Measurements from ENCODE around the gene DIPK1C.

The DIPK1C gene

GRCh38 chr18:74488864-74489263 lies 31.8 kb upstream of the DIPK1C start:
- DNase-seq (ENCODE audit: low read depth, low spot score): no peak
- no peak overlapping the region for H3K4me3 ChIP-seq (ENCODE audit: low read length)

DNA sequence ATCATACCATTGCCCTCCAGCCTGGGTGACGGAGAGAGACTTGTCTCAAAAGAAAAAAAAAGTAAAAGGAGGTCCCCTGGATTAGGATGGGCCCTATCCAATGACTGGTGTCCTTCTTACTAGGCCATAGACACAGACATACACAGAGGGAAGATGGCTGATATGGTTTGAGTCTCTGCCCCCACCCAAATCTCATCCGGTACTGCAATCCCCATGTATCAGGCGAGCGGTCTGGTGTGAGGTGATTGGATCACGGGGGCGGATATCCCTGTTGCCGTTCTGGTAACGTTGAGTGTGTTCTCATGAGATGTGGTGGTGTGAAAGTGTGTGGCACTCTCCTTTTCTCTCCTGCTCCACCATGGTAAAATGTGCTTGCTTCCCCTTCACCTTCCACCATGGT lies 31.2 kb upstream of the DIPK1C start:
- H3K4me3 ChIP-seq (ENCODE audit: low read length): no peak overlapping the region
- no peak for DNase-seq (ENCODE audit: low read depth, low spot score)

DNA sequence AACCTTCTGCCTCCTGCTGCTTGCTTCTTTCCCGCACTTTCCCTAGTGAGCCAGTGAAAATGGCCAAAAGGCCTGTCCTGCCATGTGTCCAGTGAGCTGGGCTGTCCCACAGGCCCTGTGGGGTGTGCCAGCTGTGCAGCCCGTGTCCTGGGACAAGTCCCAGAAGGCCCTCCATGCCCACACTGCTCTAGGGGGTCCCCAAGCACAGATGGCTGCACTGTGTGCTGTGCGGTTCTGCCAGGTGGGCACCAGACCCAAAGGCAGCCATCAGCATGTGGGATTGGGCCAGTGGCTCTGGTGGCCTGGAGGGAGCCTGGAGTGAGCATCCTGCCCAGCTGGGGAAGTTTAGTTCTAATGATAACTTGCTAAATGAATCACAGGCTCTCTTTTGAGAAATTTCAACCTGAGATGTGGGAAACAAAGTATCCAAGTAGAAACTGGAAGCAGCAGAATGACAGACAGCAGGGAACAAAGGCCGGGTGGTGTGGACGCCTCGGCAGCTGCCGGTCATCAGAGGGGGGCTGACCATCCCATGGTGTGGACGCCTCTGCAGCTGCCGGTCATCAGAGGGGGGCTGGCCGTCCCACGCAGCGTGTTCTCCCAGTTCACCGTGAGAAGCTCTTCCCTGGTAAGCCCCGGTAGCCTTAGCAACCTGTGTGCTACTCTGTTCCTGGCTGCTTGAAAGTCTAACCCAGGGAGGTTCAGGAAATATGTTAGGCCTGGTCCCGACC lies 29.2 kb upstream of the DIPK1C start:
- no peak overlapping the region for H3K4me3 ChIP-seq (ENCODE audit: low read length)

GRCh38 chr18:74482697-74483096 lies 25.6 kb upstream of the DIPK1C start:
- H3K4me3 ChIP-seq (ENCODE audit: low read length): no peak overlapping the region
- no peak for DNase-seq (ENCODE audit: low read depth, low spot score)

More for the DNA sequence above, 29.2 kb upstream of the DIPK1C start:
- no peak for DNase-seq (ENCODE audit: low read depth, low spot score)

DNA sequence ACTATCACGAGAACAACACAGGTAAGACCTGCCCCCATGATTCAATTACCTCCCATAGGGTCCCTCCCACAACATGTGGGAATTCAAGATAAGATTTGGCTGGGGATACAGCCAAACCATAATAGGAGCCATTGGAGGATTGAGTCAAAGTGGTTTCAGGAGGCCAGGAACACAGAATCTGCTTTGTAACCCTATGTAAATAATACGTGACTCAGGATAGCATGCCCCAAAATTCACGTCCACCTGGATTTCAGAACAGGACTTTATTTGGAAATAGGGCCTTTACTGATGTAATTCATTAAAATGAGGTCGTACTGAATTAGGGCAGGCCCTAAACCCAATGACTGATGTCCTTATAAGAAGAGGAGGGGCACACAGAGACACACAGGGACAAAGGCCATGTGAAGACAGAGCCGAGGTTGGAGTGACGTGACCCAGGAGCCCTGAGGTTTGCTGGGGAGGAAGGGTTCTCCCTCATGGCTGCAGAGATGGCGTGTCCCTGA lies 23.1 kb upstream of the DIPK1C start:
- no peak overlapping the region for H3K4me3 ChIP-seq (ENCODE audit: low read length)
- no peak for DNase-seq (ENCODE audit: low read depth, low spot score)

DNA sequence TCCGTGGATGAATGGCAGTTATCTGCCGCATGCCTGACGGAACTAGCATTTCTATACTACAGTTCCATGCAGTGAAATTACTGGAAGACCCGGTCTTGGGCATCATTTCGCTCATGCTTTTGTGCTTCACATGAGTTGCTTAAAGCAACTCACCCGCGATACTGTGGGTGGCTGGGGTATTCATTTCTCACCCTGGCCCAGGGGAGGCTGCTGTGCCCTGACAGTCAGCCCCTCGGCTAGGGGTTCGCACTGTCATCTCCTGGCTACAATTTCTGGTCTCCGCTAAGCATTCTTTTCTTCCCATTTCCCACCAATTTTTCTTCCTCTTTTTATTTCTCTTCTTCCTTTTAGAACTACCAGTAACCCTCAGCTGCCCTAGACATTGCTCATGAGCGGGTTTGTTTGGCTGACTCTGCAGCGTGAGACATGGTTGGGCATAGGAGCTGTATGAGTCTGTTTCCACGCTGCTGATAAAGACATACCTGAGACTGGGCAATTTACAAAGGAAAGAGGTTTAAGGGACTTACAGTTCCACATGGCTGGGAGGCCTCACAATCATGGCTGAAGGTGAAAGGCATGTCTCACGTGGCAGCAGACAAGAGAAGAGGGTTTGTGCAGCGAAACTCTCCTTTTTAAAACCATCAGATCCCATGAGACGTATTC lies 22.5 kb upstream of the DIPK1C start:
- H3K4me3 ChIP-seq (ENCODE audit: low read length): no peak overlapping the region
- DNase-seq (ENCODE audit: low read depth, low spot score): no peak

GRCh38 chr18:74478880-74479279 lies 21.8 kb upstream of the DIPK1C start:
- no peak for DNase-seq (ENCODE audit: low read depth, low spot score)
- H3K4me3 ChIP-seq (ENCODE audit: low read length): no peak overlapping the region

DNA sequence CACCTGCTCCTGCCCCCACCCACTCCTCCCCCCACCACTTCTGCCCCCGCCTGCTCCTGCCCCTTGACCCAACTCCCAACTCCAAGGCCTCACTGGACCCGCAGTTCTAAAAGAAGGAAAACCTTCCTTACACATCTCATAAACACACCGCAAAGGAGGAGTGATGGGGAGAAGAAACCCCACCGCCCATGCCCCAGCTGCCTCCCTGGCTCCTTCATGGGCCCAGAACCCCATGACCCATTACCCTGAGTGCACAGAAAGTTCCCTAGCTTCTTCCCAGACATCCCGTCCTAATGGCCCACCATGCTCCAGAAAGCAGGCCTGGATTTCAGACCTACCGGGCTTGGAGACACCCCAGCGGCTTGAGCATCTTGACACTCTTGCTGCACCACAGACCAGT lies 21.2 kb upstream of the DIPK1C start:
- no peak overlapping the region for H3K4me3 ChIP-seq (ENCODE audit: low read length)
- no peak for DNase-seq (ENCODE audit: low read depth, low spot score)

- DNase-seq (ENCODE audit: low read depth, low spot score): no peak
- H3K4me3 ChIP-seq (ENCODE audit: low read length): no peak overlapping the region
Measured at GRCh38 chr18:74477771-74478170, 20.7 kb upstream of the DIPK1C start.

DNA sequence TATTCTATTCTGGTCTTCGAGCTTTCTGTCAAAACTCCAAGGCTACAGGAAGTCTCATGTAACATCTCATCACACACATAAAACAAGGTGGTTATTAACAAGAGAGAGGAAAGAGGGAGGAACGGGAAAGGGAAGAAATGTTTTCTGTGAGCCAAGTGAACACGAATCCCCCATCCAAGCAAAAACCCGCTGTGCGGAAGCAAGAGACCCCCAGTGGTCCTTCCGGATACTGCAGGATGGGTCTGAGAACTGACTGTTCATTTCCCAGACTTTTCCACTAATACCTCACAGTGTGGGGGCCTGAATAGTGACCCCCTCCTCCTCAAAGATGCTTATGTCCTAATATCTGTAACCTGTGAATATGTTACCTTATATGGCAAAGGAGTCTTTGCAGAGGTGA lies 19.0 kb upstream of the DIPK1C start:
- no peak overlapping the region for H3K4me3 ChIP-seq (ENCODE audit: low read length)
- no peak for DNase-seq (ENCODE audit: low read depth, low spot score)

- DNase-seq (ENCODE audit: low read depth, low spot score): no peak
- H3K4me3 ChIP-seq (ENCODE audit: low read length): no peak overlapping the region
Measured at GRCh38 chr18:74473976-74474640, 17.0 kb upstream of the DIPK1C start.

DNA sequence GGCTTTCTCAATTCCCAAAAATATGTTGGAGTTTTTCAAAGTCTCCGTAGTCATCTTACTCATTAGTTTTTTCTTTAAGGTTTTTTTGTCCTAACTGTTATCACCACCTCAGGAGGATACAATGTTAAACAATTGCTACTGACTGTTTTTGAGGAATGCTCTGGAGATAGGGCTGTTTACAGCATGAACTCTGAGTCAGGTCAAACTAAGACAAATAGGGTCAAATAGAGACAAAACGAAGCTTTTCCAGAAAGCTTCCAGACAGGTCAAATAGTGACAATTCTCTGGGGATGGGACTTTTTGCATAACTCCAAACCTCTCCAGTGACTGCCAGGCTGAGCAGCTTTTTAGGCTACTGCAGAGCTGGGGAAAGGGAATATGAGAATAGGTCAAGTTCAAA lies 15.2 kb upstream of the DIPK1C start:
- no peak for DNase-seq (ENCODE audit: low read depth, low spot score)
- no peak overlapping the region for H3K4me3 ChIP-seq (ENCODE audit: low read length)

DNA sequence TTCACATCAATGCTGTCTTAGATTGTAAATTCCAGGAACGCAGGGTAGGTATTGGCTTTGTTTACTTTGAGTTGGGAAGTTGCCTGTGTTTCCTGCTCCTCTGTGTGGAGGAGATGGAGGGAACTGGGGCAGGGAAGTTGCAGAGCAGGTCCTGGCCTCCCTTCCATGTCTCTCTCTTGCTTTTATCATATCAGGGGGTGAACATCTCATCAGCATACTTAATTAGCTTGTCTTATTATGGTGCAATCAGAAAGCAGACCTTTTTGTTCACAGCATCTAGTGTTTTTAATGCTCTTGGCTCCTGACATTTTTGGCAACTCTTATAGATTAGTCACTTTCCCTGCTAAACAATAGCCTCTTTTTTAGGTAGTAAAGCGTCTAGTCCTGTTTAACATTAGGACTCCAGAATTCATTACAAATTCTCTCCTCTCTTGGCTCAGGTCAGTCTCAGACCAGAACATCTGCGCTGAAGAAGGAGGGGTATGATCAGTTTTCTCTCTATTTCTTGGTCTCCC lies 11.5 kb upstream of the DIPK1C start:
- no peak for DNase-seq (ENCODE audit: low read depth, low spot score)
- no peak overlapping the region for H3K4me3 ChIP-seq (ENCODE audit: low read length)

GRCh38 chr18:74465775-74466174 lies 8.7 kb upstream of the DIPK1C start:
- H3K4me3 ChIP-seq (ENCODE audit: low read length): no peak overlapping the region
- no peak for DNase-seq (ENCODE audit: low read depth, low spot score)

DNA sequence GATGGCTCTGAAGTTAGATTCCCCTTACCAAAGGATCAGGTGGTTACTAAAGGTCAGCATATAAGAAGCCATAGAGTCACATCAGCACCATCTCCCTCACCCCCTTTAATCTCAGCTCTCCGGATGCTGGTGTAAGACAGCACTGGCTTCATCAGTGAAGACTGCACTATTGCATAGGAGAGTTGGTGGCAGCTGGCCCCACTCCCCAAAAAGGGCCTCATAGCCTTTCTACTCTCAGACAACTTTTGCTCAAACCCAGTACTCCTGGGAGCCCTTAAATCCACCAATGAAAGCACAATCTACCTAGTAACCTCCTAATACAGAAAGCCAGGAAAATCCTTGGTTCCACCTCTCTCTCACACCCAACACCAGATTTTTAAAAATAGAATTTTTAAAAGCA lies 6.9 kb upstream of the DIPK1C start:
- DNase-seq (ENCODE audit: low read depth, low spot score): no peak
- no peak overlapping the region for H3K4me3 ChIP-seq (ENCODE audit: low read length)

GRCh38 chr18:74463254-74463653 lies 6.1 kb upstream of the DIPK1C start:
- H3K4me3 ChIP-seq (ENCODE audit: low read length): no peak overlapping the region
- DNase-seq (ENCODE audit: low read depth, low spot score): no peak

- no peak for DNase-seq (ENCODE audit: low read depth, low spot score)
- H3K4me3 ChIP-seq (ENCODE audit: low read length): no peak overlapping the region
Measured at GRCh38 chr18:74460825-74461224, 3.7 kb upstream of the DIPK1C start.

GRCh38 chr18:74459889-74460288 lies 2.8 kb upstream of the DIPK1C start:
- H3K4me3 ChIP-seq (ENCODE audit: low read length): no peak overlapping the region
- no peak for DNase-seq (ENCODE audit: low read depth, low spot score)

DNA sequence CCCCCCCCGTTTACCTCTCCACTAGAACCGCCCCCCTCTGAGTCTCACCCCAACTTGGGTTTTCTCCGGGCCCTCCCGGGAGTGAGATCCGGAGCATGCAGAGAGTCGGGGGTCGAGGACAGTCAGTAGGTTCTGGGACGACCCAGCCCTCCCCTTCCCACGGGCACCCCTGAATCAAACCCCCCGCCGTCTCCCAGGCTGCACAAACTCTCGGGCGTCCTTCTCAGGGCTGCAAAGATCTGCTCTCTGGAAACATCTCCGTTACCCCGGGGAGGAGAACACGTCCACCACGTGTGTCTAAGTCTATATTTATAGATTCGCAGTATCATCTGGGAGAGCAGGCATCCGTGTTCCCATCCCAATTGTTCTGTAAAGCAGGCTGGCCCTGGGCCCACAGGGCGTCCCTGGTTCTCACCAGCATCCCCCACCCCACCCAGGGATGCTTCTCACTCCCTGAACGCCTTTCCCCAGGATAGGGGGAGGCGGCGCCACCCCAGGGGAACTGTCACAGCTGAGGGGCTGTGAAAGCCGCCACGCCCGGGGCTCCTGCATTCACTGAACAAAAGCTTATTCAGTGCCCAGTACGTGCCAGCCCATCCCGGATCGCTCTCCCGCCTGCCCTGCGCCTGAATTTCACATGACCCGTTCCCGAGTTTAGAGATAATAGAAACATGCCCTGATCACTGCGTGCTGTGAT lies 765 bp upstream of the DIPK1C start:
- DNase-seq (ENCODE audit: low read depth, low spot score): no peak
- no peak overlapping the region for H3K4me3 ChIP-seq (ENCODE audit: low read length)
